Uterus (tissue), 4 donors: ENCODE results near the gene SMARCD2. TPM values are rescaled to one million over a fixed set of nuclear protein-coding genes. Genes with fewer than 3 reads are reported as not detected.
A peak's percentile ranks its signal among the peaks of the same experiment; 100 is the strongest.

Experiments
- DNase-seq, 2 donors: peaks; one replicate each; pipeline ENCODE4 v3.0.0-alpha.2; 2019 to 2020
- H3K27ac ChIP-seq, 2 donors: fragments of 200-600 bp; sonication (generic); 1 replicate in 1 of 2; 2 replicates in 1 of 2; pipeline ENCODE4 v1.5.1; 2016 to 2018
- H3K27me3 ChIP-seq, 2 donors: fragments of 200-600 bp; sonication (generic); one replicate each; pipeline ENCODE4 v1.5.1; 2018 to 2019; ENCODE audit warnings: control low read depth in 1 of 2
- H3K36me3 ChIP-seq, 2 donors: fragments of 200-600 bp; sonication (generic); one replicate each; pipeline ENCODE4 v1.5.1; 2019; ENCODE audit warnings: control low read depth in 1 of 2
- H3K4me1 ChIP-seq, 2 donors: fragments of 200-600 bp; sonication (generic); one replicate each; pipeline ENCODE4 v1.5.1; 2018 to 2019; ENCODE audit warnings: control low read depth in 1 of 2
- H3K4me3 ChIP-seq, 2 donors: fragments of 200-600 bp; sonication (generic); 1 replicate in 1 of 2; 2 replicates in 1 of 2; pipeline ENCODE4 v1.5.1; 2018 to 2019; ENCODE audit warnings: mild to moderate bottlenecking in 1 of 2
- H3K9me3 ChIP-seq, 2 donors: fragments of 200-600 bp; sonication (generic); one replicate each; pipeline ENCODE4 v1.5.1; 2019; ENCODE audit warnings: control low read depth in 1 of 2
- POLR2A ChIP-seq, 2 donors: fragments of 450-650 bp; IDR thresholded peaks; one replicate each; pipeline ENCODE4 v1.6.1; 2016; ENCODE audit warnings: antibody characterized with exemption in 2 of 2, mild to moderate bottlenecking in 1 of 2, moderate library complexity in 1 of 2
- intact Hi-C: fragments of 100-400 bp; cut with DNase I; formaldehyde crosslinking; loops from one replicate; pipeline ENCODE4 v1.15.1; 2023; ENCODE audit warnings: low total_unique reads
- total RNA-seq, 4 donors: library from RNA; depleted of rRNA in 3 of 4; stranded (reverse); fragments of >200 nt in 3 of 4; gene quantifications; one replicate each; pipeline versions ENCODE4 v1.1.0 to v1.2.4, GENCODE V29; 2014 to 2023
- TF ChIP-seq, protein P1 (sequence below), 4 experiments: fragments of 200-600 bp in 2 of 4; fragments of 450-650 bp in 2 of 4; sonication (generic) in 2 of 4; IDR thresholded peaks; one replicate each; pipeline ENCODE4 v1.5.1; 2016 to 2019; ENCODE audit warnings: antibody characterized with exemption in 4 of 4, mild to moderate bottlenecking in 2 of 4, moderate library complexity in 1 of 4
- donor health status: DM: yes; HTN: yes; CAD: no.

The SMARCD2 gene
- total RNA-seq, 4 donors from 2014 or later = 72.9 to 205 (median 101) TPM

DNA sequence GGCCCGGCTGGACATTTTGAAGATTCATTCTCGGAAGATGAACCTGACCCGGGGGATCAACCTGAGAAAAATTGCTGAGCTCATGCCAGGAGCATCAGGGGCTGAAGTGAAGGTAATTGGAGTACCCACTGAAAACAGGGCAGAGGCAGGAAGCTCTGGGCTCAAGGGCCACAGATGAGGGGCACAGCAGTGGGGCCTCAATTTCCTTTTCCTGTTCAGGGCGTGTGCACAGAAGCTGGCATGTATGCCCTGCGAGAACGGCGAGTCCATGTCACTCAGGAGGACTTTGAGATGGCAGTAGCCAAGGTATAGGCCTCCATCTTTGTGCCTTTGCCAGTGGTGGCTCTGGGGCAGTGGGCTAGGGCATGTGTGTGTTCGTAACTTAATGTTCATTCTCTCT lies 11.0 kb downstream of the SMARCD2 start:
- intact Hi-C loops = no loop called here
- Histone ChIP-seq H3K27ac (no peak overlapping the region), H3K36me3 (no peaks in the 10 kb centered on the region), H3K4me1 (peaks cover 3% of the 10 kb centered on the region in 2 donors), H3K9me3 (no peaks in the 10 kb centered on the region), H3K27me3 (no peaks in the 10 kb centered on the region), H3K4me3 (no peak overlapping the region)
- TF ChIP-seq, protein P1, sequence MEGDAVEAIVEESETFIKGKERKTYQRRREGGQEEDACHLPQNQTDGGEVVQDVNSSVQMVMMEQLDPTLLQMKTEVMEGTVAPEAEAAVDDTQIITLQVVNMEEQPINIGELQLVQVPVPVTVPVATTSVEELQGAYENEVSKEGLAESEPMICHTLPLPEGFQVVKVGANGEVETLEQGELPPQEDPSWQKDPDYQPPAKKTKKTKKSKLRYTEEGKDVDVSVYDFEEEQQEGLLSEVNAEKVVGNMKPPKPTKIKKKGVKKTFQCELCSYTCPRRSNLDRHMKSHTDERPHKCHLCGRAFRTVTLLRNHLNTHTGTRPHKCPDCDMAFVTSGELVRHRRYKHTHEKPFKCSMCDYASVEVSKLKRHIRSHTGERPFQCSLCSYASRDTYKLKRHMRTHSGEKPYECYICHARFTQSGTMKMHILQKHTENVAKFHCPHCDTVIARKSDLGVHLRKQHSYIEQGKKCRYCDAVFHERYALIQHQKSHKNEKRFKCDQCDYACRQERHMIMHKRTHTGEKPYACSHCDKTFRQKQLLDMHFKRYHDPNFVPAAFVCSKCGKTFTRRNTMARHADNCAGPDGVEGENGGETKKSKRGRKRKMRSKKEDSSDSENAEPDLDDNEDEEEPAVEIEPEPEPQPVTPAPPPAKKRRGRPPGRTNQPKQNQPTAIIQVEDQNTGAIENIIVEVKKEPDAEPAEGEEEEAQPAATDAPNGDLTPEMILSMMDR (IDR thresholded peaks at IDR 0.05) = no peak
- no peak for TF ChIP-seq POLR2A (IDR thresholded peaks at IDR 0.05)
- no peak for DNase-seq

DNA sequence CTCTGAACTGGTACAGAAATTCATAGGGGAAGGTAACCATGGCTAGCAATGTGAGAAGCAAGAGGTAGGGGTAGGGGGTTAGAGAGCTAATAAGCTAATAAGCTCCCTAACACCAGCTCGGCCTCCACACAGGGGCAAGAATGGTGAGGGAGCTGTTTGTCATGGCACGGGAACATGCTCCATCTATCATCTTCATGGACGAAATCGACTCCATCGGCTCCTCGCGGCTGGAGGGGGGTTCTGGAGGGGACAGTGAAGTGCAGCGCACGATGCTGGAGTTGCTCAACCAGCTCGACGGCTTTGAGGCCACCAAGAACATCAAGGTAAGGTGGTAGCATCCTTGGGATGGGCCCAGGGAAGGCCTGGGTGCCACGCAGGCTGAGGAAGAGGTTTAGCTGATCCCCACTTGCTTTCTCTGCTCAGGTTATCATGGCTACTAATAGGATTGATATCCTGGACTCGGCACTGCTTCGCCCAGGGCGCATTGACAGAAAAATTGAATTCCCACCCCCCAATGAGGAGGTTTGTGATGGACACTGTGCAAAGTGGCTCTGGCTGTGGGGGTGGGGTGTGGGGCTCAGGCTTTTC lies 11.5 kb downstream of the SMARCD2 start:
- intact Hi-C loops = no loop called here
- DNase-seq = no peak
- peaks cover 3 to 8% of the 10 kb centered on the region in 2 donors for H3K4me1 ChIP-seq
- TF ChIP-seq, protein P1 (IDR thresholded peaks at IDR 0.05) = no peak
- no peak for TF ChIP-seq POLR2A (IDR thresholded peaks at IDR 0.05)
- no peak overlapping the region for H3K4me3 ChIP-seq
- H3K36me3 ChIP-seq = no peaks in the 10 kb centered on the region
- H3K27ac ChIP-seq = no peak overlapping the region
- H3K27me3 ChIP-seq = no peaks in the 10 kb centered on the region
- H3K9me3 ChIP-seq = no peaks in the 10 kb centered on the region

DNA sequence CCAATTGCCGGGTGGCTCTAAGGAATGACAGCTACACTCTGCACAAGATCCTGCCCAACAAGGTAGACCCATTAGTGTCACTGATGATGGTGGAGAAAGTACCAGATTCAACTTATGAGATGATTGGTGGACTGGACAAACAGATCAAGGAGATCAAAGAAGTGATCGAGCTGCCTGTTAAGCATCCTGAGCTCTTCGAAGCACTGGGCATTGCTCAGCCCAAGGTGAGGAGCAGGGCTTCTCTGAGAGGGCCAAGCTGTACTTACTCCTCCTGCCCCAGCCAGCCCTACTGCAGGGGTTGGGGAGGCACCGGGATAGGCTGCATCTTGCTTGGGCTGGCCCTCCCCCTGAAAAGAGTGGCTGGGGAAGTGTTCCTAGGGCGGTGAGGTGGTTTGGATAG lies 12.2 kb downstream of the SMARCD2 start:
- intact Hi-C loops = no loop called here
- no peak overlapping the region for H3K27ac ChIP-seq

DNA sequence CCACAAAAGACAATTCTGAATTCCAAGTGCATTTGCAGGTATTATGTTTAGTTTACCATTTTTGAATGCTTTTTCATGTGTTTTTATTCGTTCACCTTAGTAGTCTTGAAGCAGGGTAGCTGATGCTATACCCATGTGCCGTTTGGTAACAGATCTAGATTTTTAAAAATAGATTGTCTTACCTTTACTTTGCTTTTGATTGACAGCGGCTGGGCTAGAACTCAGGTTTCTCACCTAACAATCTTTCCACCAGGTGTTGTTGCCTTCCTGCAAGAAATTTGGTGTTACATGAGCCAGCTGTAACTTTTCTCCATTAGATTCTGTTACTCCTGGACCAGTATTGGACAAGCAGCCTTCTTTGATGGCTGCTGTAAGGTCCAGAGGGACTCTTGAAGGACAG lies 13.5 kb downstream of the SMARCD2 start:
- Histone ChIP-seq H3K4me3 (no peak overlapping the region), H3K9me3 (no peaks in the 10 kb centered on the region), H3K4me1 (peaks cover 3 to 10% of the 10 kb centered on the region in 2 donors), H3K27ac (no peak overlapping the region), H3K36me3 (no peaks in the 10 kb centered on the region), H3K27me3 (no peaks in the 10 kb centered on the region)
- TF ChIP-seq, protein P1 (IDR thresholded peaks at IDR 0.05) = no peak
- no peak for TF ChIP-seq POLR2A (IDR thresholded peaks at IDR 0.05)
- no peak for DNase-seq
- intact Hi-C loops = no loop called here

More for the DNA sequence above, 12.2 kb downstream of the SMARCD2 start:
- Histone ChIP-seq H3K4me1 (peaks cover 3 to 10% of the 10 kb centered on the region in 2 donors), H3K4me3 (no peak overlapping the region), H3K36me3 (no peaks in the 10 kb centered on the region), H3K9me3 (no peaks in the 10 kb centered on the region), H3K27me3 (no peaks in the 10 kb centered on the region)
- DNase-seq = no peak
- TF ChIP-seq, protein P1 (IDR thresholded peaks at IDR 0.05) = no peak
- TF ChIP-seq POLR2A (IDR thresholded peaks at IDR 0.05) = no peak

DNA sequence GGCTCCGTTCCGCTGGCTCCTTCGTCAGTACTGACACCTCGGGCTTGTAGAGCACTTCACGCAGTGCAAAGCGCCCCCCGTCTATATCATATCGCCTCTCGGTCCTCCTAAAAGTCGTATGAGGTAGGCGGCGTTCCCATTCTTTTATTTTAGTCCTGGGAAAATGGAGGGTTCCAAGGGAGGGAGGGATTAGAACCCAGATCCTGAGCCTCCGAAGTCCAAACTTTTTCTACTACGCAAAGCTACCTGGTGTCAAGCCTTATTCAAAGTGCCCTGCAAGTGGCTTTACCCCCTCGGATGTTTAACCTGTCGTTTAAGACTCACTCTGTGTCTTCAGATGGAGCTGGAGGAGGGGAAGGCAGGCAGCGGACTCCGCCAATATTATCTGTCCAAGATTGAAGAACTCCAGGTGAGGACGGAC lies 14.7 kb downstream of the SMARCD2 start:
- Histone ChIP-seq H3K27ac (peak overlapping the region; percentile 94 to 97), H3K4me1 (peaks cover 3 to 10% of the 10 kb centered on the region in 2 donors), H3K4me3 (peak overlapping the region; percentile 91 to 94), H3K27me3 (no peaks in the 10 kb centered on the region), H3K9me3 (no peaks in the 10 kb centered on the region), H3K36me3 (no peaks in the 10 kb centered on the region)
- no peak for DNase-seq
- intact Hi-C loops = no loop called here
- TF ChIP-seq POLR2A (IDR thresholded peaks at IDR 0.05) = no peak
- TF ChIP-seq, protein P1 (IDR thresholded peaks at IDR 0.05) = no peak
